Activated naive CD4-positive, alpha-beta T cell treated with anti-CD3 and anti-CD28 coated beads for 36 hours (primary cell): ENCODE data around the gene EEF2K. TPM values are rescaled to one million over a fixed set of nuclear protein-coding genes. Genes with fewer than 3 reads are reported as not detected.

Experiments
- CTCF ChIA-PET: fragments of 350-600 bp; sonication (Branson Sonifier 250); formaldehyde crosslinking; loops from one replicate; lab custom pipeline; 2021; ENCODE audit warnings: antibody characterized with exemption; lab: Charles Lee
- DNase-seq: peaks from one replicate; pipeline ENCODE4 v3.0.0-alpha.2; 2020
- H3K27ac Mint-ChIP-seq: one replicate; pipeline ENCODE4 v1.8.0; 2021; ENCODE audit warnings: mild to moderate bottlenecking, mixed read lengths
- H3K27me3 Mint-ChIP-seq: one replicate; pipeline ENCODE4 v1.8.0; 2021; ENCODE audit warnings: low read depth, mixed read lengths
- H3K36me3 Mint-ChIP-seq: one replicate; pipeline ENCODE4 v1.8.0; 2021; ENCODE audit warnings: low read depth, mixed read lengths
- H3K4me1 Mint-ChIP-seq: one replicate; pipeline ENCODE4 v1.8.0; 2021; ENCODE audit warnings: low read depth, mixed read lengths
- H3K4me3 Mint-ChIP-seq: one replicate; pipeline ENCODE4 v1.8.0; 2021; ENCODE audit warnings: mild to moderate bottlenecking, moderate library complexity, mixed read lengths
- H3K9me3 Mint-ChIP-seq: one replicate; pipeline ENCODE4 v1.8.0; 2021; ENCODE audit warnings: mixed read lengths
- intact Hi-C: fragments of 100-400 bp; cut with micrococcal nuclease; formaldehyde crosslinking; loops from one replicate; pipeline ENCODE4 v1.15.1; 2023
- total RNA-seq, 2 experiments: library from RNA; stranded (reverse); gene quantifications; one replicate each; pipeline ENCODE4 v1.2.3, GENCODE V29; 2021

The EEF2K gene
- total RNA-seq, 2 experiments from 2014 or later, result 9.8 to 10.0 TPM

GRCh38 chr16:22307838-22308237, 101.8 kb downstream of the EEF2K start:
- H3K4me3 Mint-ChIP-seq, result no peak overlapping the region

GRCh38 chr16:22308824-22309520, 102.9 kb downstream of the EEF2K start:
- DNase-seq, result no peak
- H3K27me3 Mint-ChIP-seq, result no peaks in the 10 kb centered on the region
- intact Hi-C loops, result no loop called here
- CTCF ChIA-PET, result interaction anchor here (1.1 to 1.9 kb wide), 3 partner anchors 9 to 12 kb away, joined by 3 to 4 read pairs (median 4); no protein-coding TSS in a partner anchor
- no peak overlapping the region for H3K4me3 Mint-ChIP-seq
- H3K4me1 Mint-ChIP-seq, result peaks cover 2% of the 10 kb centered on the region
- H3K27ac Mint-ChIP-seq, result no peak overlapping the region
- no peaks in the 10 kb centered on the region for H3K9me3 Mint-ChIP-seq
- H3K36me3 Mint-ChIP-seq, result peaks cover 27% of the 10 kb centered on the region

More at GRCh38 chr16:22307838-22308237, 101.8 kb downstream of the EEF2K start:
- H3K27ac Mint-ChIP-seq, result no peak overlapping the region
- peaks cover 4% of the 10 kb centered on the region for H3K4me1 Mint-ChIP-seq
- H3K36me3 Mint-ChIP-seq, result peaks cover 25% of the 10 kb centered on the region
- no peaks in the 10 kb centered on the region for H3K27me3 Mint-ChIP-seq
- no peaks in the 10 kb centered on the region for H3K9me3 Mint-ChIP-seq
- CTCF ChIA-PET, result interaction anchor here (1.1 to 1.9 kb wide), 2 partner anchors 10 to 12 kb away, joined by 4 read pairs; no protein-coding TSS in a partner anchor
- no peak for DNase-seq
- intact Hi-C loops, result no loop called here

GRCh38 chr16:22311520-22311919, 105.4 kb downstream of the EEF2K start:
- Mint-ChIP-seq H3K4me1 (no peaks in the 10 kb centered on the region), H3K4me3 (no peak overlapping the region), H3K36me3 (peaks cover 28% of the 10 kb centered on the region), H3K9me3 (no peaks in the 10 kb centered on the region), H3K27me3 (no peaks in the 10 kb centered on the region), H3K27ac (no peak overlapping the region)
- intact Hi-C loops, result no loop called here
- DNase-seq, result no peak
- CTCF ChIA-PET, result interaction anchor here (1.4 kb wide), 1 partner anchor 11 kb away, joined by 3 read pairs; no protein-coding TSS in a partner anchor

GRCh38 chr16:22312897-22313781, 107.1 kb downstream of the EEF2K start:
- CTCF ChIA-PET, result interaction anchor here (1.3 kb wide), 1 partner anchor 8 kb away, joined by 3 read pairs; no protein-coding TSS in a partner anchor
- intact Hi-C loops, result no loop called here

GRCh38 chr16:22313876-22314470, 107.9 kb downstream of the EEF2K start:
- H3K4me3 Mint-ChIP-seq, result no peak overlapping the region
- no peak overlapping the region for H3K27ac Mint-ChIP-seq
- H3K4me1 Mint-ChIP-seq, result no peaks in the 10 kb centered on the region
- H3K9me3 Mint-ChIP-seq, result no peaks in the 10 kb centered on the region
- H3K27me3 Mint-ChIP-seq, result no peaks in the 10 kb centered on the region
- CTCF ChIA-PET, result no interaction called here
- H3K36me3 Mint-ChIP-seq, result peaks cover 28% of the 10 kb centered on the region
- DNase-seq, result no peak
- intact Hi-C loops, result no loop called here

More at GRCh38 chr16:22312897-22313781, 107.1 kb downstream of the EEF2K start:
- Mint-ChIP-seq H3K4me1 (no peaks in the 10 kb centered on the region), H3K27ac (no peak overlapping the region), H3K36me3 (peaks cover 26% of the 10 kb centered on the region), H3K4me3 (no peak overlapping the region), H3K9me3 (no peaks in the 10 kb centered on the region), H3K27me3 (no peaks in the 10 kb centered on the region)
- no peak for DNase-seq

GRCh38 chr16:22314661-22315626, 108.9 kb downstream of the EEF2K start:
- no peaks in the 10 kb centered on the region for H3K4me1 Mint-ChIP-seq
- peaks cover 30% of the 10 kb centered on the region for H3K36me3 Mint-ChIP-seq
- intact Hi-C loops, result no loop called here
- no peak overlapping the region for H3K27ac Mint-ChIP-seq
- DNase-seq, result no peak
- no peaks in the 10 kb centered on the region for H3K27me3 Mint-ChIP-seq
- H3K9me3 Mint-ChIP-seq, result no peaks in the 10 kb centered on the region
- no peak overlapping the region for H3K4me3 Mint-ChIP-seq
- CTCF ChIA-PET, result no interaction called here

- H3K27ac Mint-ChIP-seq, result no peak overlapping the region
These were observed 109.9 kb downstream of the EEF2K start for GRCh38 chr16:22315979-22316378.

GRCh38 chr16:22316411-22316811, 110.3 kb downstream of the EEF2K start:
- CTCF ChIA-PET, result no interaction called here
- intact Hi-C loops, result no loop called here

More at GRCh38 chr16:22315979-22316378, 109.9 kb downstream of the EEF2K start:
- no peaks in the 10 kb centered on the region for H3K4me1 Mint-ChIP-seq
- intact Hi-C loops, result no loop called here
- H3K27me3 Mint-ChIP-seq, result no peaks in the 10 kb centered on the region
- no peak for DNase-seq
- CTCF ChIA-PET, result no interaction called here
- H3K36me3 Mint-ChIP-seq, result peaks cover 37% of the 10 kb centered on the region
- no peak overlapping the region for H3K4me3 Mint-ChIP-seq
- H3K9me3 Mint-ChIP-seq, result no peaks in the 10 kb centered on the region

GRCh38 chr16:22317001-22317530, 111.0 kb downstream of the EEF2K start:
- no peak overlapping the region for H3K4me3 Mint-ChIP-seq
- intact Hi-C loops, result no loop called here
- CTCF ChIA-PET, result no interaction called here
- no peak overlapping the region for H3K27ac Mint-ChIP-seq
- peaks cover 39% of the 10 kb centered on the region for H3K36me3 Mint-ChIP-seq
- no peaks in the 10 kb centered on the region for H3K4me1 Mint-ChIP-seq
- H3K9me3 Mint-ChIP-seq, result no peaks in the 10 kb centered on the region
- DNase-seq, result no peak
- no peaks in the 10 kb centered on the region for H3K27me3 Mint-ChIP-seq

More at GRCh38 chr16:22316411-22316811, 110.3 kb downstream of the EEF2K start:
- Mint-ChIP-seq H3K4me1 (no peaks in the 10 kb centered on the region), H3K27ac (no peak overlapping the region), H3K9me3 (no peaks in the 10 kb centered on the region), H3K27me3 (no peaks in the 10 kb centered on the region), H3K4me3 (no peak overlapping the region), H3K36me3 (peaks cover 41% of the 10 kb centered on the region)
- no peak for DNase-seq

GRCh38 chr16:22317625-22318024, 111.5 kb downstream of the EEF2K start:
- H3K4me1 Mint-ChIP-seq, result no peaks in the 10 kb centered on the region
- no peaks in the 10 kb centered on the region for H3K27me3 Mint-ChIP-seq
- DNase-seq, result no peak
- intact Hi-C loops, result loop anchor here (1.0 kb wide), 1 partner anchor 1017 kb away; no protein-coding TSS in a partner anchor
- CTCF ChIA-PET, result interaction anchor here (0.6 to 2.0 kb wide), 3 partner anchors 9 to 1376 kb away, joined by 4 to 8 read pairs (median 5); no protein-coding TSS in a partner anchor
- no peaks in the 10 kb centered on the region for H3K9me3 Mint-ChIP-seq
- no peak overlapping the region for H3K27ac Mint-ChIP-seq
- no peak overlapping the region for H3K4me3 Mint-ChIP-seq
- peaks cover 36% of the 10 kb centered on the region for H3K36me3 Mint-ChIP-seq
